Adrenal gland (tissue), 5 donors: Measurements from ENCODE around the gene USP2.

ENCODE experiments used
- CTCF ChIP-seq, 6 experiments: fragments of 450-650 bp in 4 of 6; fragments of 200-600 bp in 2 of 6; sonication (generic) in 1 of 6; IDR thresholded peaks; 1 replicate in 5 of 6; 2 replicates in 1 of 6; pipeline versions ENCODE4 v1.5.1 to v1.8.0; 2016 to 2021; ENCODE audit warnings: antibody characterized with exemption in 6 of 6, mild to moderate bottlenecking in 2 of 6, moderate library complexity in 1 of 6
- POLR2A ChIP-seq, 2 donors: fragments of 450-650 bp; IDR thresholded peaks; one replicate each; pipeline ENCODE4 v1.6.1; 2017; ENCODE audit warnings: antibody characterized with exemption in 2 of 2, mild to moderate bottlenecking in 2 of 2, moderate library complexity in 1 of 2
- donor health status: DM: no; HTN: no; CAD: no.

- TF ChIP-seq CTCF (IDR thresholded peaks at IDR 0.05) (no peak), POLR2A (IDR thresholded peaks at IDR 0.05) (no peak)
Observed at GRCh38 chr11:119380160-119380826, 1.2 kb downstream of the USP2 start.
